PC-3 (cell line): ENCODE data around the gene BACE2. TPM values are rescaled to one million over a fixed set of nuclear protein-coding genes. Genes with fewer than 3 reads are reported as not detected.
"Not testable (repeated sequence)": the region's sequence is repeated elsewhere in the genome, so short reads cannot be mapped to it uniquely, and the experiment has no call there.

Experiments
- ATAC-seq: fragments of 200-7000 bp; cut with Tn5 transposase; 2 replicates; pipeline ENCODE4 v1.9.1; 2020; ENCODE audit warnings: mild to moderate bottlenecking, moderate library complexity
- BruUV-seq: library from RNA; stranded (reverse); fragments of 400-500 nt; replicated peaks from 2 replicates; lab custom pipeline; 2021; lab: Mats Ljungman, UMichigan
- CTCF ChIA-PET: fragments of 300-600 bp; sonication (Branson Sonifier 250); formaldehyde crosslinking; loops from one replicate; lab custom pipeline; 2022; ENCODE audit warnings: antibody characterized with exemption; lab: Charles Lee
- POLR2A ChIA-PET: fragments of 300-600 bp; sonication (Branson Sonifier 250); formaldehyde crosslinking; loops from one replicate; lab custom pipeline; 2022; ENCODE audit warnings: antibody characterized with exemption; ENCODE audit not compliant: unreplicated experiment; lab: Charles Lee
- DNase-seq: peaks from one replicate; pipeline ENCODE4 v3.0.0-alpha.2; 2015
- H2AFZ ChIP-seq: fragments of 300-600 bp; sonication (generic); 2 replicates; pipeline ENCODE4 v1.6.0; 2016; ENCODE audit warnings: antibody characterized with exemption, low read length
- H3F3A ChIP-seq: fragments of 300-600 bp; sonication (generic); one replicate; pipeline ENCODE4 v1.6.0; 2017; ENCODE audit warnings: antibody characterized with exemption, low read length, control low read depth, mild to moderate bottlenecking; ENCODE audit not compliant: unreplicated experiment
- H3K27ac ChIP-seq: fragments of 300-600 bp; sonication (generic); 2 replicates; pipeline ENCODE4 v1.5.1; 2016; ENCODE audit warnings: mild to moderate bottlenecking, low read length
- H3K27me3 ChIP-seq: fragments of 300-600 bp; sonication (generic); 2 replicates; pipeline ENCODE4 v1.6.1; 2016; ENCODE audit warnings: low read length, mixed read lengths
- H3K36me3 ChIP-seq: fragments of 300-600 bp; sonication (generic); 2 replicates; pipeline ENCODE4 v1.6.1; 2016; ENCODE audit warnings: low read depth, mixed run types, low read length, mixed read lengths
- H3K4me1 ChIP-seq: fragments of 300-600 bp; sonication (generic); 2 replicates; pipeline ENCODE4 v1.5.1; 2016; ENCODE audit warnings: low read length; ENCODE audit not compliant: insufficient read depth
- H3K4me2 ChIP-seq: fragments of 300-600 bp; sonication (generic); 2 replicates; pipeline ENCODE4 v1.6.0; 2016; ENCODE audit warnings: low read length
- H3K4me3 ChIP-seq: fragments of 300-600 bp; sonication (generic); 2 replicates; pipeline ENCODE4 v1.5.1; 2016; ENCODE audit warnings: mild to moderate bottlenecking, low read length, mixed read lengths
- H3K79me2 ChIP-seq: fragments of 300-600 bp; sonication (generic); 2 replicates; pipeline ENCODE4 v1.6.1; 2017; ENCODE audit warnings: low read length, mixed read lengths
- H3K9ac ChIP-seq: fragments of 300-600 bp; sonication (generic); 2 replicates; pipeline ENCODE4 v1.6.0; 2016; ENCODE audit warnings: mild to moderate bottlenecking, low read length
- H3K9me2 ChIP-seq: fragments of 300-600 bp; sonication (generic); replicated peaks from 2 replicates; pipeline ENCODE4 v1.6.1; 2016; ENCODE audit warnings: mixed run types, low read length, mixed read lengths
- H3K9me3 ChIP-seq: fragments of 300-600 bp; sonication (generic); 2 replicates; pipeline ENCODE4 v1.6.1; 2016; ENCODE audit warnings: low read length, mixed read lengths
- H4K20me1 ChIP-seq: fragments of 300-600 bp; sonication (generic); 2 replicates; pipeline ENCODE4 v1.6.1; 2016; ENCODE audit warnings: low read length, mixed read lengths
- CTCF ChIP-seq: fragments of 300-600 bp; sonication (generic); conservative IDR thresholded peaks from 2 replicates; pipeline ENCODE4 v1.5.1; 2017; ENCODE audit warnings: antibody characterized with exemption, low read depth, mild to moderate bottlenecking, low read length
- EZH2 ChIP-seq: fragments of 300-600 bp; sonication (generic); IDR thresholded peaks from one replicate; pipeline ENCODE4 v1.6.1; 2017; ENCODE audit warnings: antibody characterized with exemption, mild to moderate bottlenecking, low read length; ENCODE audit not compliant: unreplicated experiment
- EZH2phosphoT487 ChIP-seq: fragments of 300-600 bp; sonication (generic); IDR thresholded peaks from 2 replicates; pipeline ENCODE4 v1.6.1; 2018; ENCODE audit warnings: mild to moderate bottlenecking, antibody characterized with exemption, low read length, borderline replicate concordance
- intact Hi-C: fragments of 100-400 bp; cut with micrococcal nuclease; formaldehyde crosslinking; loops from 2 replicates; pipeline ENCODE4 v1.9.0; 2023
- total RNA-seq: library from RNA; depleted of rRNA; stranded (reverse); fragments of >200 nt; gene quantifications from 2 replicates; pipeline ENCODE4 v1.2.3, GENCODE V29; 2014

Gene BACE2
- total RNA-seq, 1 experiment from 2014 or later: 89.2 TPM

- H3K27ac ChIP-seq: no peak overlapping the region
These were observed 68.5 kb downstream of the BACE2 start for GRCh38 chr21:41236352-41236973.

GRCh38 chr21:41238081-41238796, 70.3 kb downstream of the BACE2 start:
- H3K4me2 ChIP-seq, H4K20me1 ChIP-seq, DNase-seq, intact Hi-C loops, CTCF ChIA-PET, H3K9me3 ChIP-seq, BruUV-seq, H3K27ac ChIP-seq, H3K9me2 ChIP-seq, H2AFZ ChIP-seq, H3F3A ChIP-seq, H3K36me3 ChIP-seq, H3K79me2 ChIP-seq, H3K4me1 ChIP-seq, ATAC-seq, POLR2A ChIA-PET, H3K9ac ChIP-seq, H3K4me3 ChIP-seq, H3K27me3 ChIP-seq: not testable (repeated sequence)

More at GRCh38 chr21:41236352-41236973, 68.5 kb downstream of the BACE2 start:
- no TSS peak for BruUV-seq
- POLR2A ChIA-PET: no interaction called here
- Histone ChIP-seq H3K9me3 (no peaks in the 10 kb centered on the region), H3K4me2 (no peak overlapping the region), H3K27me3 (no peaks in the 10 kb centered on the region), H4K20me1 (no peaks in the 10 kb centered on the region), H3K4me1 (no peaks in the 10 kb centered on the region), H3K36me3 (peaks cover 10% of the 10 kb centered on the region), H3F3A (no peaks in the 10 kb centered on the region), H3K4me3 (no peak overlapping the region), H3K9ac (no peak overlapping the region), H2AFZ (no peak overlapping the region), H3K79me2 (no peaks in the 10 kb centered on the region), H3K9me2 (no peaks in the 10 kb centered on the region)
- TF ChIP-seq CTCF (no peak), EZH2phosphoT487 (no peak), EZH2 (no peak)
- CTCF ChIA-PET: no interaction called here
- intact Hi-C loops: no loop called here
- DNase-seq (no peak), ATAC-seq (no peak)

GRCh38 chr21:41240040-41240439, 72.1 kb downstream of the BACE2 start:
- H3K79me2 ChIP-seq: no peaks in the 10 kb centered on the region
- no peak overlapping the region for H3K4me2 ChIP-seq
- H3K27ac ChIP-seq: no peak overlapping the region
- H3K4me3 ChIP-seq: no peak overlapping the region
- no peaks in the 10 kb centered on the region for H3F3A ChIP-seq
- ATAC-seq (no peak), DNase-seq (no peak)
- CTCF ChIA-PET: no interaction called here
- POLR2A ChIA-PET: no interaction called here
- H3K27me3 ChIP-seq: no peaks in the 10 kb centered on the region
- no peaks in the 10 kb centered on the region for H3K4me1 ChIP-seq
- H4K20me1 ChIP-seq: no peaks in the 10 kb centered on the region
- peaks cover 16% of the 10 kb centered on the region for H3K36me3 ChIP-seq
- intact Hi-C loops: no loop called here
- TF ChIP-seq EZH2 (no peak), CTCF (no peak), EZH2phosphoT487 (no peak)
- H3K9ac ChIP-seq: no peak overlapping the region
- H3K9me2 ChIP-seq: no peaks in the 10 kb centered on the region
- BruUV-seq: no TSS peak
- H2AFZ ChIP-seq: no peak overlapping the region
- no peaks in the 10 kb centered on the region for H3K9me3 ChIP-seq
